HG02885 (cell line): ENCODE data around the gene HIGD2A.
A peak's percentile ranks its signal among the peaks of the same experiment; 100 is the strongest.

Source experiments
- ATAC-seq: cut with Tn5 transposase; IDR thresholded peaks from one replicate; pipeline ENCODE4 v1.9.1; 2021; ENCODE audit warnings: mild to moderate bottlenecking; ENCODE audit not compliant: unreplicated experiment, poor library complexity

HIGD2A gene

DNA sequence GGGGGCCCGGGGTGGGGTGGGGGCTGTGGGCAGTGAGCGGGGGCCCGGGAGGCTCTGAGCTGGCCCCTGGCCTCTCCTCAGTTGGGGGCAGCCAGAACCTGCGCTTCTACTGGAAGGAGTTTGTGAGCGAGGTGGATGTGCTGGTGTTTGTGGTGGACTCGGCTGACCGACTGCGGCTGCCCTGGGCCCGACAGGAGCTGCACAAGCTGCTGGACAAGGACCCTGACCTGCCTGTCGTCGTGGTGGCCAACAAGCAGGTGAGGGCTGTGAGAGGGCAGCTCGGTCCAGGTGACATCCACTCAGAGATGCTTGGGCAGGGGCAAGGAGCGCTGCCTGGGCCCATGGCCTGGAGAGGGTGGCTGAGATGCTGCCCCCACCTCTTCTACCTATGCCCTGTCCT lies 19.8 kb upstream of the HIGD2A start:
- ATAC-seq: no peak

DNA sequence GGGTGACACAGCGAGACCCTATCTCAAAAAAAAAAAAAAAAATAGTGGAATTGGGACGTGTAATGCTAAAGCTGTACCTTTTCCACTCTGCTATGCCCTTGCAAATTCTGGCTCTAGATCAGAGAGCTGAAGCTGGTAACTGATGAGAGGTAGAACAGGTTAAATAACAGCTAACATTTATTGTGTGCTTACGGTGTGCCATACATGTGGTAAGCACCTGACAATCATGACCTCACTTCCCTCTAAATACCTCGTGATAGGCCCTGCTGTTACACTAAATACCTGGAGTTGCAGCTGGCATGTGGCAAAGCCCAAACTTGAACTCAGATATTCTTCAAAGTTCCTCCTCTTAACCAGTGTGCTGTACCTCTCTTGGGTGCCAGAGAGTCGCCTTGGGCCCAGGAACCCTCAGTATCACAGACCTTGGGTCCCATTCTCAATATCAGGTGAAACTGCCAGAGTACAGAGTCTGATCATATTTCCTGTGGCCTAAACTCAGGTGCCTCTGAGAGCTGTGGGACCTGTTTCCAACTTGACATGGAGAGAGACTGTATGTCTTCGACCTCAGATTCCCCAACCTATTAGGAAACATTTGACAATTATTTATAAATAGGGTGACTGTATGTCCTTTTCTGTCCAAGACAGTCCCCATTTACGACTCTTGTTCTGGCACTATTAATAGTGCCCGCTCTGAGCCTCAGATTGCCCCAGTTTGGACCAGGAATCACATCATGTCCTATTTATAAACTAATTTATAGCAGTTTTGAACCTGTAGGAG lies 18.4 kb upstream of the HIGD2A start:
- no peak for ATAC-seq

DNA sequence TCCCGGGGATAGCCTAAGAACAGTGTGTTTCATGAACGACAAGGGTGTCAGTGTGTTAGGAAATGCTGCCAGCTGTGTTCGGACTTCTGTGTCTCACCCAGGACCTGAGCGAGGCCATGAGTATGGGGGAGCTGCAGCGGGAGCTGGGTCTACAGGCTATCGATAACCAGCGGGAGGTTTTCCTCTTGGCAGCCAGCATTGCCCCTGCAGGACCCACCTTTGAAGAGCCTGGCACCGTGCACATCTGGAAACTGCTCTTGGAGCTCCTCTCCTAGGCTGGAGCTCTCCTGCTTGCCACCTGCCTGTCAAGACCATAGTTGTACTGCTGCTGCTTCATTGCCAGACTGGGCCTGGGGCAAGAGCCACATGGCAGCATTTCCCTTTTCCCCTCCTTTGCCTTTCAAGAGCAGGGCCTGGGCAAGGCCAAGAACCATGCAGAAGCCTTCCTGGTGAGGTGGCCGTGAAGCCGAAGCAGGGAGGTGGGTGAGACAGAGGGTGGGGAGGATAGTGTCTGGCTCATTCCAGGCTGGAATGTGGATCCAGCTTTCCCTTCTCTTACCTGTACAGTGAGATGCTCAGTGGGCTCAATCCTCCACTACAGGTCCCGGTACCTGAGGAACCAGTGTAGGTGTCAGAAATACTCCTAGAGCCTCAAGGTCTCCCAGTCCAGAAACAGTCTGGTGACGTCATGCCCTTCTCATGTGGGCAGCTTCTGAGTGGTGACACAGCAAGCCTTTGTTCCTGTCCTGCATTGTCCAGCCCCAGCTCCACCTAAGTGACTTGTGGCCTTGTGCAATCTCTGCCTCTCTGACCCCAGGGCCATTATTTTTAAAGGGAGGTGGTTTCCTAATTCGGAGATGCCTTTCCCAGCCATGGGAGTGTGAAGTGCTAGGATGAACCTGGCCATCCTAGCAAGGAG lies 16.7 kb upstream of the HIGD2A start:
- no peak for ATAC-seq

DNA sequence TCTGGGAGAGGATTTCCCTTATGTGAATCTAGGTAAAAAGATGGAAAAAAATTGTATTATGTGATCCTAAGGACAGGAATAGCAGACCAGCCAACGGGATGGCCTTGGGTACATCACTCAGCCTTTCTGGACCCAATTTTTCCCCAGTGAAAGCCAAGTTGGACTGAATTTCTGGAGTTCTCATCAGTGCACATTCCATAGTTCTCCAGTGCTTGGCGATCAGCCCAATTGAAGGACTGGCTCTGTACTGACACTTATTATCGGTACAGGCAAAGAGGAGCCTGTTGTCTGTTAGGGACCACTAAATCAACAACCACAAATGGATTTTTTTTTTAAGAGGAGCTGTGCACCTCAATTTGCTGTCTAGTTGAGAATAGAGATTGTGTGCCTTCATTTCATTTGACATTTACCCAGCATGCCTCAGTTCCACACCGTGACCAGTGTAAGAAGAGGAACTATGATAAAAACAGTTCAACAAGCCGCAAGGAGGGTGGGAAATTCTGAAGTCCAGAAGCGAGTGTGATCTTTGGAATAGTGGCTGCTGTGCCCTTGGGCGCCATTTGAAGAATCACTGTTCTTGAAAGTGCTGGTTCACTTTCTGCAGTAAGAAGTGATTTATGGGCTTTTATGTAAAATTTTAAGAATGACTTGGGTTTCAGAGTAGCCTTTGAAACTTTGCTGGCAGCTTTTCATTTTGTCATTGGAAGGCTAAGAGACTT lies 15.3 kb upstream of the HIGD2A start:
- no peak for ATAC-seq

DNA sequence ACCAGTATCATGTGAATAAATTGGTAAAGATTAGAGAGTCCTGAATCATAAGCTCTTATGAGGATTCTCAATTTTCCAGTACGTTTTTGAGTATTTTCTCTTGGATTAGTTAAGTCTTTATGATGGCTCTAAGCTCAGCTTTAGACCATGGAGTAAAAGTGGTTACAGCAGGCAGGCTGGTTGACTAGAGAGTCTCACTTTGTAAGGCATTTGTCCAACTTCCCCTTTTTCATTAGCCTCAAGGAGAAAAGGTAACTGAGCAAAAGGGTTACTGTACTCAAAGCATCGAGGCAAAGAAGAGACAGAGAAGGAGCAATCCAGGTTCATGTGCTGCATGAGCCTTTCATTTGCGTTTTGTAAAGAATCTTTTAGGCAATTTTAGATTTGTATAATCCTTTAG lies 8.7 kb upstream of the HIGD2A start:
- ATAC-seq: peak; percentile 53

DNA sequence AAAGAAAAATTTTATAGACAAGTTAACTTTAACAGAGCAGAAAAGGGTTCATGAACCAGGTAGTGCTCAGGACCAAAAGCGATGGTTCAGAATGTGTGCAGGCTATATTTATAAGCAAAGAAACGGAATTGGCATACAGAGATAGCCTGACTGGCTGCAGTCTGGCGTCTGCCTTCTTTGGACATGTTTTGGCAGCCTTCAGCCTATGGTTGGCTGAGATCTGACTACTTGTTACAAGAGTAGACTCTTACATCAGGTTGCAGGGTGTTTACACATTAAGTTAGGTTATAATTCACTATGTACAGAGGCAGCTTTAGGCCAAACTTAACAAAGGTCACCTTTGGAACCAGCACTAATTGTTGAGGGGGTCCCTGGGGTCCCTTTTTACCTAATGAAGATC lies 7.1 kb upstream of the HIGD2A start:
- ATAC-seq: no peak

DNA sequence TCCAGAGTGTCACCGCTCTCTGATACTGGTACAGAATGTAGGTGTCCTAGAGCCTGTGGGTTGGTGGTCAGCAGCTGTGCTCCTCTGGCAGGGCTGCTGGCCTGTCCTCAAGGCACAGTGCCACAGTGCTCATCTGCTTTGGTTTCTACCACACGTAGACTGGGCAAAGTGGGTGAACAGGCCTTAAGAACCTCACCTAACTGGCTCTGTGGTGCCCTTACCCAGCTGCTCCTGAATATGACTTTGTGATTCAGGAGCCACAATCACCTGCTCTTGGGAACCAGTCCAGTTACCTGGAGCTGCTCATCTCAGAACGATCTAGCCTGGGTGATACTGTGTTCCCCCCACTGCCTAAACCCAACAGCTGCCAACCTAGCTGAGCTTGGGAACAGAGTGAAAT lies 6.6 kb upstream of the HIGD2A start:
- no peak for ATAC-seq

DNA sequence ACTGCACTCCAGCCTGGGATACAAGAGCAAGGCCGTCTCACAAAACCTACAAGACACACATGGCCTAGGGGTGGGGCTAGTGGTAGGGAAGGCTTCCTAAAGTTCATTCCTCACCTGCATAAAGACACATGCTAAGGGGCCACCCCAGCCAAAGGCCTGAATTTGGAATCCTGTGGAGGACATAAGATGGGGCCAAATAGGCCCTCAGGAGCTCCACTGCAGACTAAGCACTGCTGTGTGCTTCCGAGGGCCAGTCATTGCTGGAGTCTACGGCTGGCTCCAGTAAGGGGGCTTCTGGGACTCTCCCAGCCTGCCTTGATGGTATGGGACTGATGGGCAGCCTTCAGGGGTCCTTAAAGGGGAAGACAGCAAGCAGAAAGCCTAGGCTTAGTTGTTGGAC lies 5.8 kb upstream of the HIGD2A start:
- no peak for ATAC-seq

DNA sequence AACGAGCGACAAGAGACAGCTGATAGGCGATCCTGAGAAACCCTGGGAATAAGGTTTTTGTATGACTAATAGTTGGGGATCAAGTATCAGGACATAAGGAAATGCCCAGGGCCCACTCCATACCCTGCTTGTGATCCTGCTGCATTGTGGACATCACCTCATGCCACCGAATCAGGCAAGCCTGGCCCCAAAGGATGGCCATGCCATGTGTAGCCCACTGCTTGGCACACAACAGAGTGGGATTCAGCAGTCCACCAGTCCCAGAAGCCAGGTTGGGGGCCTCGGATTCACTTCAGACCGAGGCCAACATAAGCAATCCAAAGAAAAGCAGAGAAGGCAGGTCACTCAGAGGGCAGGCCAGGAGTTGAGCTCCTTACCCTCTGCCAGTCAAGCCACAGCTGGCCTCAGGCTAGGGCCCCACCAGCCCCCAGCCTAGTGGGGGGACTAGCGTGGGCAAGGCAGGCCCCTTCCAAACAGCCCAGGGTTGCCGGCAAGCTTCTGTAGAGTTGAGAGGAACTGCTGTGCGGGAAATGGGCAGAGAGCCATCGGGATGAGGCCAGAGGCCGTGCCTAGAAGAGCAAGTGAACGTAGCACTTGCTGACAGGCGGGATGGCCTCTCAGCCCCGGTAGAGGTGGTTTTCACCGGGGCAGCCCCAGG lies 5.2 kb upstream of the HIGD2A start:
- no peak for ATAC-seq

DNA sequence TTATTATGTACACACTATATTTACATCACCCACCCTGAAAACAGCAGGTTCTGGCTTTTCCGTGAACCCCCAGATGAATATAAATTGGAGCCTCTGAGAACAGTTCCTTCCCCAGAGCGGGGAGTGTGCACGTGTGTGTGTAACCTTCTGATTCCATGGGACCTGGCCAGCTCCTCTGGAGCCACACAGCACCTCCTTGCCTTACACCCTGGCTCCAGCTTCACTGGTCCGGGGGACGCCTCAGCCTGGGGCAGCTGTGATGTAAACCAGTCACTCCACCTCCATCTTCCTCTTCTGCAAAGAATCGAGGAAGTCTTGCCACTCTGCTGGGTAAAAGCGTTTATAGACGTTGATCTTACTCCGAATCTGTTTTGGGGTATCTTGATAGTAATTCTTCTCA lies 4.6 kb upstream of the HIGD2A start:
- ATAC-seq: no peak

DNA sequence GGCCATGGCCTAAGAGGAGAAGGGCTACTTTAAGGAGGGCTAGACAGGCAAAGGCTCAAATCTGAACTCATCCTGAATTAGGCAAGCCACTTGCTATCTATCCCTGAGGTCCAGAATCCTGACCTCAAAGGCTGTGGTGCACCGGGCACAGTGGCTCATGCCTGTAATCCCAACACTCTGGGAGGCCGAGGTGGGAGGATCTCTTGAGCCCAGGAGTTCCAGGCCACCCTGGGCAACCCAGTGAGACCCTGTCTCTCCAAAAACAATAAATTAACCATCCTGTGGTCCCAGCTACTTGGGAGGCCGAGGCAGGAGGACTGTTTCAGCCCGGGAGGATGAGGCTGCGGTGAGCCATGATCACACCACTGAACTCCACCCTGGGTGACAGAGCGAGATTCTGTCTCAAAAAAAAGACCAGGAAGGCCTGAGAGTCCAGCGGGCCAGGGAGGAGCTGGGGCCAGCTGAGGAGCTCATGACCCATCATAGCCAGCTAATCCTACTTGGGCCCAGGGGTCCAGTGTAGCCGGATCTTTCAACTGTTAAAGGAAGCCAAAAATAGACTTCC lies 4.1 kb upstream of the HIGD2A start:
- no peak for ATAC-seq

DNA sequence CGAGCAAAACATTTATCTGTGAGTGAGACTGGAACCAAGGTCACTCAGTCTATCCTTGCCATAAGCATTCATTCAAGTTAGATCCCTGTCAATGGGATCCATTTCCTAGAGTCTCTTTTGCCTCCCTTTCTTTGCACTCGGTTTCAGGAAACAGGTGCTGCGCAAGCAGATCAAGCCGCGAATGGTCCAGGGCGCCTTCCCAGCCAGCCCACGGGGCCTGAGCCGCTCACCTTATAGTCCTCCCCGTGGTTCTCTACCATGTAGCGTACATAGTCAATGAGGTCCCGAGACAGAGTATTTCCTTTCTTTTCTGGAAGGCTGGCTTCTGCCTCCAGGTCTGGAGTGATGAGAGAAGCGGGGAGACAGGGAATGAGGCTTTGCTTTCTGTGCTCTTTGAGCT lies 3.6 kb upstream of the HIGD2A start:
- ATAC-seq: no peak

DNA sequence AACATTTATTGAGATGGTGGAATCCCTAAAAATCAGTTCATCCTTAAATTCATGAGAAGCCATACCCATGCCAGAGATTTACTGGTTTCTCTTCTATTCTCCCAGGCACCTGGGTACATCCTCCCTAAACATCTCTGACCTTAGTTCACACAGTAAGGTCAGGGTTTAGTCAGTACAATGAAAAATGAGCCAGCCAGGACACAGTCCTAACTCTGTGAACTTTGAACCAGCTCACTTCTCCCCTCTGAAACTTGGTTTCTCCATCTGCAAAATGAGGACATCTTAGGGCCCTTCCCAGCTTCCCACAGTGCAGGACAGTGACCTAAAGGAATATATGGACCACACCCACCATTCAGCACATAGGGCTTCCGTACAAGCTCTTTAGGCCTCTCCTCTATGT lies 2.1 kb upstream of the HIGD2A start:
- ATAC-seq: no peak

DNA sequence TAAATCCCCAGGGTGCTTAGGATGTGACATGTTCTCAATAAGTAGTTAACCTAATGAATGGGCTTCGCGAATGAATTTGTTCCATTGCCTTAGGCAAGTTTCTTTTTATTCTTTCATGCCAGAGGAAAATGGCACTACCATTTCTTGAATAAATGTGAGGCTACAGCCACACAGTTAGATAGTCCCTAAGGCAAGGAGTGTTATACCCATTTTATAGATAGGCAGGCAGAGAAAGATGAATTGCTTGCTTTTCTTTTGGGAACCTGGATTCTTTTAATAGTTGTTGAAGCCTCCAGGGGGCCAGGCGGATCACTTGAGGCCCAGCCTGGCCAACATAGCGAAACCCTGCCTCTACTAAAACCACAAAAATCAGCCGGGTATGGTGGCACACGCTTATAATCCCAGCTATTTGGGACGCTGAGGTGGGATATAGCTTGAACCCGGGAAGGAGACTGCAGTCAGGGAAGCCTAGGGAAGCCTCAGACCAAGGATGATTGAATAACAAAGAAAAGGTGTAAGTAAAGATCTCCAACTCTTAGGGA lies 1.1 kb upstream of the HIGD2A start:
- no peak for ATAC-seq

DNA sequence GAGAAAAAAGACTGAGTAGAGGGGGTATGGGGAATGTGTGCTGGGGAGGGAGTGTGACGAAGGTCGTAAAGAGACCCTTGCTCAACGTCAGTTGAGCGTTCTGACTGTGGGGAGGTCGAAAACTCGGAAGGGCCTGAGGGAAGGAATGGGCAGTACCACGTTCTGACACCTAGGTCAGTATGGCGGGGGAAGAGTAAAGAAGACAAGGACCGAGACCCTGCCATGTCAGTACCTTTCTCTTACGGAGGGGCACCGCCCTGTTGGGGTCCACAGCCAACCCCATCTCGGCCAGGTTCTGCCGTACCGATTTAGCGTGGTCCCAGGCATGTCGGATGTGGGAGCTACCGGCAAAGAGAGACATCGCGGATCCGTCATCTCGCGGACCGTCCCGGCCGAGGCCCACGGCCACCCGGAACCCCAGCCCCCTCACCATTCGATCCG lies 528 bp upstream of the HIGD2A start:
- no peak for ATAC-seq

DNA sequence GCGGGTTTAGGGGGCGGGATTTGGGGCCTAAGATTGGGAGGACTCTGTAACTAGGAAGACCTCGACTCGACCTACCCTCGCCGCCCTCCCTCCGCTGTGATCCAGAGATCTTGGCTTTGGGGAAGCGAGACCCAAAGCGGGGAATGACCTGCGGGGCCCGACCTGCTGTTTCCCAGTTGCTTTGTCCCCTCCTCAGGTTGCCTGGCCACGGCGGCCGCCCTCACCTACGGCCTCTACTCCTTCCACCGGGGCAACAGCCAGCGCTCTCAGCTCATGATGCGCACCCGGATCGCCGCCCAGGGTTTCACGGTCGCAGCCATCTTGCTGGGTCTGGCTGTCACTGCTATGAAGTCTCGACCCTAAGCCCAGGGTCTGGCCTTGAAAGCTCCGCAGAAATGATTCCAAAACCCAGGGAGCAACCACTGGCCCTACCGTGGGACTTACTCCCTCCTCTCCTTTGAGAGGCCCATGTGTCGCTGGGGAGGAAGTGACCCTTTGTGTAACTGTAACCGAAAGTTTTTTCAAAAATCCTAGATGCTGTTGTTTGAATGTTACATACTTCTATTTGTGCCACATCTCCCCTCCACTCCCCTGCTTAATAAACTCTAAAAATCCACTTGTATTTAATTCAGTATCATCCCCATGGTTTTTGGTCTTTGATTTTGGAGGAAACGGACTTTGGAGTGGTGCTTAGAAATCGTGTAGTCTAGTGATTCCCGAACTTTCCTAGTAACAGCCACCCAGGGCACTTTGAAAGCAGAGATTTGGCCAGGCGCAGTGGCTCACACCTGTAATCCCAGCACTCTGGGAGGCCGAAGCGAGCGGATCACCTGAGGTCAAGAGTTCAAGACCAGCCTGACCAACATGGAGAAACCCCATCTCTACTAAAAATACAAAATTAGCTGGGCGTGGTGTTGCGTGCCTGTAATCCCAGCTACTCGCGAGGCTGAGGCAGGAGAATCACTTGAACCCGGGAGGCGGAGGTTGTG lies 878 bp downstream of the HIGD2A start:
- ATAC-seq: peak; percentile 31

DNA sequence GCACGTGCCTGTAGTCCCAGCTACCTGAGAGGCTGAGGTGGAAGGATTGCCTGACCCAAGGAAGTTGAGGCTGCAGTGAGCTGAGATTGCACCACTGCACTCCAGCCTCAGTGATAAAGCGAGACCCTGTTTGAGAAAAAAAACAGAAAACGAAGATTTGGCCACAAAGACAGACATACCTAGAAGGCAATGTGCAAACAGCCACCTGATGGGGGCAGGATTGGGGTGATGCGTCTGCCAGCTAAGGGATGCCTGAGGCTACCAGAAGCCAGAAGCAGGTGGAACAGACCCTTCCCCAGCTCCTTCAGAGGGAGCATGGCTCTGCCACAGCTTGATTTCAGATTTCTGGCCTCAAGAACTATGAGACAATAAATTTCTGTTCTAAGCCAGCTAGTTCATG lies 2.9 kb downstream of the HIGD2A start:
- ATAC-seq: no peak

DNA sequence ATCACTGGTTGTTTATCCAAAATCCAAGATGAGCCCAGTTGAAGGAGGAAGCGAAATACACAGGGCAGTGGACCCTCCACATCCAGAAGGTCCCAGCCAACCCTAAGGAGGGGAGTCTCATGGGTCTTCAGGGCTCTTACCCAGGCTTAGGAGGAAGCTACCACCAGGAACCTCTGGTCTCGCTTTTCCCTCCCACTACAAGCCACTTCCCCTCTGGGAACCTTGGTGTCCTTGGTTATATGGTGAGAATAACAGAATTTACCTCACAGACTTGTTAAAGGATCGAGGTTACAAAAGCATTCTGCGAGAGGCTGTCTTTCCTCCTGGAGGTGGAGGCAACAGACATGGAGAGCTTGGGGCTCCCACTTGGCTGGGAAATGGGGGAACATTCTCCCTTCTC lies 3.4 kb downstream of the HIGD2A start:
- ATAC-seq: no peak

DNA sequence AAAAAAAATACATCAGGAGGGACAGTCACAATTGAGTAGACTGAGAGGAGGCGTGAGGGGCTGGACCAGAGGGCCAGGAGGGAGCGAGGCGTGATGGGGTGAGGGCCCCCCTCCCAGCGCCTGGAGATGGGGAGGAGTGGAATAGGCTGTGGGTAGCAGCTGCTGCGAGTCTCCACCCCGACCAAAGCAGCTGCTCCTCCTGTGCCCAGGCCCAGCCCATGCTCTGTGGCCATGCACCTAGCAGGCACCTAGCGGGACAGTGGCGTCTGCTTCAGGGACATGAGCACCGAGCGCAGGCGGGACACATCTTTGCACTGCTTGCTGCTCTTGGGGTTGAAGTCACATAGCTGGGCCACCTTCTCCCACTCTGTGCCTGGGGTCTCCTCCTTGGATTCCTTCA lies 4.0 kb downstream of the HIGD2A start:
- ATAC-seq: no peak
